Lung microvascular endothelial cell (primary cell): ENCODE data around the gene NFIB. TPM values are rescaled to one million over a fixed set of nuclear protein-coding genes. Genes with fewer than 3 reads are reported as not detected.

Source experiments
- DNase-seq, 2 donors: peaks; one replicate each; pipeline versions ENCODE4 v3.0.0 to v3.0.0-alpha.2; 2010; ENCODE audit warnings: low read depth in 2 of 2
- total RNA-seq: library from RNA; depleted of rRNA; stranded (reverse); fragments of >200 nt; gene quantifications from 2 replicates; pipeline ENCODE4 v1.2.1, GENCODE V29; 2014

Gene NFIB
- total RNA-seq, 1 donor from 2014 or later = 164 TPM

- DNase-seq = no peak
Observed at GRCh38 chr9:14191512-14191911, 122.4 kb downstream of the NFIB start.

- DNase-seq = no peak
Observed at GRCh38 chr9:14190240-14190639, 123.7 kb downstream of the NFIB start.

- DNase-seq = peak in 1 of 2 donors; percentile 32
Observed at GRCh38 chr9:14189578-14189977, 124.4 kb downstream of the NFIB start.

- no peak for DNase-seq
Observed at GRCh38 chr9:14189146-14189545, 124.8 kb downstream of the NFIB start.

- DNase-seq = no peak
Observed at GRCh38 chr9:14188538-14188937, 125.4 kb downstream of the NFIB start.

GRCh38 chr9:14188011-14188410 is 125.9 kb downstream of the NFIB start:
- no peak for DNase-seq

GRCh38 chr9:14186096-14186495 is 127.8 kb downstream of the NFIB start:
- DNase-seq = no peak

- DNase-seq = no peak
Observed at GRCh38 chr9:14185016-14185415, 128.9 kb downstream of the NFIB start.

GRCh38 chr9:14183001-14183400 is 130.9 kb downstream of the NFIB start:
- no peak for DNase-seq

- peak in 1 of 2 donors; percentile 39 for DNase-seq
Observed at GRCh38 chr9:14180960-14181537, 132.9 kb downstream of the NFIB start.

GRCh38 chr9:14180093-14180959 is 133.6 kb downstream of the NFIB start:
- no peak for DNase-seq

- DNase-seq = no peak
Observed at GRCh38 chr9:14179449-14179848, 134.5 kb downstream of the NFIB start.

- no peak for DNase-seq
Observed at GRCh38 chr9:14175778-14176177, 138.2 kb downstream of the NFIB start.

GRCh38 chr9:14173713-14174112 is 140.2 kb downstream of the NFIB start:
- peak in 1 of 2 donors; percentile 31 for DNase-seq

GRCh38 chr9:14170973-14171596 is 142.9 kb downstream of the NFIB start:
- DNase-seq = peak in 1 of 2 donors; percentile 59

GRCh38 chr9:14170392-14170931 is 143.5 kb downstream of the NFIB start:
- DNase-seq = no peak

GRCh38 chr9:14168381-14168780 is 145.6 kb downstream of the NFIB start:
- DNase-seq = no peak

GRCh38 chr9:14165376-14166035 is 148.4 kb downstream of the NFIB start:
- DNase-seq = peak in 1 of 2 donors; percentile 30

GRCh38 chr9:14164908-14165307 is 149.0 kb downstream of the NFIB start:
- no peak for DNase-seq

- DNase-seq = no peak
Observed at GRCh38 chr9:14159440-14160216, 154.3 kb downstream of the NFIB start.

- peak in 1 of 2 donors; percentile 85 for DNase-seq
Observed at GRCh38 chr9:14158916-14159315, 155.0 kb downstream of the NFIB start.
